Activated CD8-positive, alpha-beta T cell treated with anti-CD3 and anti-CD28 coated beads, Interleukin-2, amount 10 ng/mL, durations not matched to agents 7 days and 5 days (primary cell): ENCODE data around the gene SELENOI. TPM values are rescaled to one million over a fixed set of nuclear protein-coding genes. Genes with fewer than 3 reads are reported as not detected.
A peak's percentile ranks its signal among the peaks of the same experiment; 100 is the strongest.
"Not testable (repeated sequence)": the region's sequence is repeated elsewhere in the genome, so short reads cannot be mapped to it uniquely, and the experiment has no call there.

ENCODE experiments used
- ATAC-seq: fragments of 150-1000 bp; cut with Tn5 transposase; one replicate; pipeline ENCODE4 v1.10.0; 2021; ENCODE audit warnings: moderate library complexity
- CTCF ChIA-PET: fragments of 350-600 bp; sonication (Branson Sonifier 250); formaldehyde crosslinking; loops from one replicate; lab custom pipeline; 2021; ENCODE audit warnings: antibody characterized with exemption; lab: Charles Lee
- POLR2A ChIA-PET: fragments of 350-600 bp; sonication (Branson Sonifier 250); formaldehyde crosslinking; loops from one replicate; lab custom pipeline; 2021; ENCODE audit warnings: antibody characterized with exemption; lab: Charles Lee
- DNase-seq: peaks from one replicate; pipeline ENCODE4 v3.0.0-alpha.2; 2020
- H3K27ac Mint-ChIP-seq: one replicate; pipeline ENCODE4 v1.8.0; 2021; ENCODE audit warnings: mild to moderate bottlenecking, mixed read lengths
- H3K27me3 Mint-ChIP-seq: one replicate; pipeline ENCODE4 v1.8.0; 2021; ENCODE audit warnings: low read depth, mixed read lengths
- H3K36me3 Mint-ChIP-seq: one replicate; pipeline ENCODE4 v1.8.0; 2021; ENCODE audit warnings: low read depth, mixed read lengths
- H3K4me1 Mint-ChIP-seq: one replicate; pipeline ENCODE4 v1.8.0; 2021; ENCODE audit warnings: low read depth, mixed read lengths
- H3K4me3 Mint-ChIP-seq: one replicate; pipeline ENCODE4 v1.8.0; 2021; ENCODE audit warnings: mild to moderate bottlenecking, mixed read lengths
- H3K9me3 Mint-ChIP-seq: one replicate; pipeline ENCODE4 v1.8.0; 2022; ENCODE audit warnings: mixed read lengths; ENCODE audit not compliant: insufficient read depth
- total RNA-seq, 2 experiments: library from RNA; stranded (reverse); gene quantifications; one replicate each; pipeline ENCODE4 v1.2.3, GENCODE V29; 2021

The SELENOI gene
- total RNA-seq, 2 experiments from 2014 or later, result 36.8 to 37.6 TPM

DNA sequence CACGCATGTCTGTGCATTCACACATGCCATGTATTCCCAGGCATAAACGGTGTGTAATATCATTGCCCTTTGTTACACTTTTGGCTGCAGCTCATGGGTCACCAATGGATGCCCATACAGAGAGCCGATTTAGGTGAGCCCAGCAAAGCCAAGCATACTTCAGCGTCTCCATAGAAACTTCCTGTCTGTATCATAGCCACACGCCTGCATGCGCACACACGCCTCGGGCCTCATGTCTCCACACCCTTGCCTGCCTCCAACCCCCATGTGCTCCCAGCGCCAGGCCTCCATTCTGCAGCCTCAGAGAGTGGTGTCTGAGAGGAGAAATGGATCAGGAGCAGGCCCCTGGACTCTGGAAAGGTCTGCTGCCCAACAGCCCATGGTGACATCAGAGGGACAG lies 33.5 kb upstream of the SELENOI start:
- no peaks in the 10 kb centered on the region for H3K36me3 Mint-ChIP-seq

DNA sequence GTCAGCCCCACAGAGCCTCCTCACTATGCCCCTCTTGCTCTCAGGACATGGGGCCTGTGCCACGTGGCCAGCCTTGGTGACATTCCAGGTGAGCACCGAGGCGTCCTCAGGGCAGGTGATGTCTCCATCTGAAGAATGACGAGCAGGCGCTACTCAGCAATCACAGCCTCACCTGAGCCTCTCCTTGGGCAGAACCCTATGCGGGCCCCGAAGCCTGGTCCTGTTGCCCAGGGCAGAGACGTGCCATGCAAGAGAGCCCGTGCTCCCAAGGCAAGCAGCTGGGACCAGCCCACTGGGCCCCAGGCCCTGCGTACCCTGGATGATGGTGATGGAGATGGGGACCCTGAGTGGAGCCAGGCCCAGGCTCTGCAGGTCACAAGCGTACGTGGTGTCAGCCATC lies 32.5 kb upstream of the SELENOI start:
- ATAC-seq, result no peak
- H3K4me3 Mint-ChIP-seq, result no peak overlapping the region
- POLR2A ChIA-PET, result interaction anchor here (1.1 kb wide), 1 partner anchor 13 kb away, joined by 3 read pairs; no protein-coding TSS in a partner anchor
- no peak for DNase-seq
- no peaks in the 10 kb centered on the region for H3K9me3 Mint-ChIP-seq
- no peaks in the 10 kb centered on the region for H3K27me3 Mint-ChIP-seq
- CTCF ChIA-PET, result interaction anchor here (0.5 kb wide), 1 partner anchor 142 kb away, joined by 3 read pairs; no protein-coding TSS in a partner anchor
- H3K4me1 Mint-ChIP-seq, result no peaks in the 10 kb centered on the region
- no peak overlapping the region for H3K27ac Mint-ChIP-seq
- H3K36me3 Mint-ChIP-seq, result no peaks in the 10 kb centered on the region

More for the DNA sequence above, 33.5 kb upstream of the SELENOI start:
- Mint-ChIP-seq H3K4me1 (no peaks in the 10 kb centered on the region), H3K27me3 (no peaks in the 10 kb centered on the region), H3K27ac (no peak overlapping the region), H3K9me3 (no peaks in the 10 kb centered on the region), H3K4me3 (no peak overlapping the region)
- ATAC-seq (no peak), DNase-seq (no peak)
- POLR2A ChIA-PET, result no interaction called here
- CTCF ChIA-PET, result no interaction called here

DNA sequence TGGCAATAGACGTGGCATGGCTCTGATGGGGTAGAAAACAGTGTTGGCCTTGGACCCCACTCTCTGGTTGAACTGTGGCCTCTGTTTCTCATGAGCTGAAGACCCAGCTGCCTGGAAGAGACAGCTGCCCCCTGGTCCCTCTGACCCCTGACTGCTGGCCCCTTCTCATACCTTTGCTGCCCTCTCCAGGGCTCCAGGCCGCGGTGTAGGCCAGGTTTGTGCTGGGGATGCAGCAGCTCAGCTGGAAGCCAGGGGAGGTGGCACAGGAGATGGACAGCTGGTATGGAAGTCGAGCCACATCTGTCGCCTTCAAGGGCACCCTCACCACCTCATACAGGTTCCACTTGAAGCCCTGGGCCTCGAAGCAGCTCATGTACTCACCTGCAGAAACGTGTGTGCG lies 31.7 kb upstream of the SELENOI start:
- no peak for ATAC-seq
- no peaks in the 10 kb centered on the region for H3K9me3 Mint-ChIP-seq
- H3K27ac Mint-ChIP-seq, result no peak overlapping the region
- H3K36me3 Mint-ChIP-seq, result no peaks in the 10 kb centered on the region
- ChIA-PET CTCF (no interaction called here), POLR2A (no interaction called here)
- no peaks in the 10 kb centered on the region for H3K4me1 Mint-ChIP-seq
- no peaks in the 10 kb centered on the region for H3K27me3 Mint-ChIP-seq
- no peak for DNase-seq
- H3K4me3 Mint-ChIP-seq, result no peak overlapping the region

DNA sequence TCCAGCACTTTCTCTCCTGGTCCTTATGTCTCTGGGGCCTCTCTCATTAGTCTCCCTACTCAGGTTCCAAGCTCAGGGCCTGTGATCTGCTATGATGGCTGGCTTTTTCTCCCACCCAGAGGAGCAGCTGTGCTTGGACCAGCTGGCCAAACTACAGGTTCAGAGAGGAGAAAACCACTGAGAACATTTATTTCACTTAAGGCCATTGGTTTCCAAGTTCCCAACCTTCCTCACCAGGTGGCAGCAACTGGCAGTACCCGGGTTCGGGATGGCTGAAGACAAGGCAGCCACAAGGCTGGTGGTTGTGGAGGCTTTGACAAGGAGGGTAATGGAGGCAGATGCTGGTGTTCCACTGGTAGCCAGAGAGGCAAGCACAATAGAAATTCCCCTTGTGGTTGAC lies 29.9 kb upstream of the SELENOI start:
- CTCF ChIA-PET, result no interaction called here
- Mint-ChIP-seq H3K36me3 (no peaks in the 10 kb centered on the region), H3K27ac (no peak overlapping the region), H3K9me3 (no peaks in the 10 kb centered on the region), H3K4me3 (no peak overlapping the region), H3K4me1 (peaks cover 2% of the 10 kb centered on the region), H3K27me3 (no peaks in the 10 kb centered on the region)
- POLR2A ChIA-PET, result interaction anchor here (1.4 kb wide), 1 partner anchor 30 kb away, joined by 4 read pairs; the partner anchor contains the start of genes ADGRF3 and SELENOI
- ATAC-seq, result peak; percentile 40
- DNase-seq, result no peak

DNA sequence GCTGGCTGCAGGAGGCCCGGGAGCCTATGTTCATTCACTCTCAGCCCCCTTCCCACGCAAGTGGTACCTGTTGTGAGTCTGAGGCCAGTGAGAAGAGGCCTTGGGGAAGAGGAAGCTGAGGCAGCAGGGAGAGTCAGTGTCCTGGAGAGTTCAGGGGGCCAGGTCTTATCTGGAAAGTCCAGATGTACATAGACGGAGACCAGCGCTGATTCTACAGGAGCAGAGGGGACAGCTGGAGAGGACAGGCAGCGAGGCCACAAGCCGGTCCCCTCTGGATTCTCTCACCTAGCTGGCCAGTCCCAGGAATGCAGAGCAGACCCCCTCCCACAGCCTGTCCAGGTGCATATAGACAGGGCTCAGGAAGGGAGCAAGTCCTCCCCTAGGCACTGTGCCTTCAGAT lies 29.1 kb upstream of the SELENOI start:
- H3K36me3 Mint-ChIP-seq, result no peaks in the 10 kb centered on the region
- POLR2A ChIA-PET, result no interaction called here
- H3K4me1 Mint-ChIP-seq, result peaks cover 2% of the 10 kb centered on the region
- DNase-seq (no peak), ATAC-seq (no peak)
- CTCF ChIA-PET, result no interaction called here
- no peaks in the 10 kb centered on the region for H3K9me3 Mint-ChIP-seq
- no peak overlapping the region for H3K4me3 Mint-ChIP-seq
- no peaks in the 10 kb centered on the region for H3K27me3 Mint-ChIP-seq
- no peak overlapping the region for H3K27ac Mint-ChIP-seq

DNA sequence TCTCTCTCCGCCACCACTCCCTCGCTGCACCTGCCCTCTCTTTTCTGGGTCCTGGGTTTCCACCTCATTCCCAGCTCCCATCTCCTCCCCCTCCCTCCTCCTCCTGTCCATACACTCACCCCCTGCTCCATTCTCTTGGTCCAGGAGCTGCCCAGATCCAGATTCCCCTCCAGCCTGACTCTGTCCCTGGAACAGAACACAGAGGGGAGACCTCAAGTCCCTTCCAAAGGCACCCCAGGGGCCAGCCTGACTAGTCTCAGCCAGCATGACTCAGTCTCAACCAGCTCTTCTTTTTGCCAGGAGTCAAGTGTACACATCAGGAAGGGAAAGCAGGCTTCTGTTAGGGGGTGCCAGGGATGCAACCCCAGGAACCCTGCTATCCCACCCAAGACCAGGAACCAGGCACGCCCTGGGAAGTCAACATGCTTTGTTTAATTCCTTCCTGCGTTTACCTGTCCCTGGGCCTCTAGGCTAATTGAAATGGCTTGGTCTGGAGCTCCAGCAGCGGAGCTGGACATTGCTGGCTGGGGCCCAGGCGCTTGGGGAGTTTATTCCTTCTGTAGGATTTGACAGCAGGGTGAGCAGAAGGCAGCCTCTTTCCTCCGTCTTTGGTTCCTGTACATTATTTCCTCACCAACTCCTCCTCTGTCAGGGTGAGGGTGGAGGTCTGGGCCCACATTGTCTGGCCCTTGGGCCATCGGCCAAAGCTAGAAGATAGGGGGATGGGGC lies 28.4 kb upstream of the SELENOI start:
- ATAC-seq (no peak), DNase-seq (no peak)
- no peak overlapping the region for H3K4me3 Mint-ChIP-seq
- CTCF ChIA-PET, result interaction anchor here (1.0 kb wide), 1 partner anchor 12 kb away, joined by 3 read pairs; no protein-coding TSS in a partner anchor
- H3K4me1 Mint-ChIP-seq, result peaks cover 2% of the 10 kb centered on the region
- H3K9me3 Mint-ChIP-seq, result no peaks in the 10 kb centered on the region
- H3K36me3 Mint-ChIP-seq, result no peaks in the 10 kb centered on the region
- no peak overlapping the region for H3K27ac Mint-ChIP-seq
- H3K27me3 Mint-ChIP-seq, result no peaks in the 10 kb centered on the region
- POLR2A ChIA-PET, result interaction anchor here (1.2 kb wide), 1 partner anchor 12 kb away, joined by 3 read pairs; no protein-coding TSS in a partner anchor

DNA sequence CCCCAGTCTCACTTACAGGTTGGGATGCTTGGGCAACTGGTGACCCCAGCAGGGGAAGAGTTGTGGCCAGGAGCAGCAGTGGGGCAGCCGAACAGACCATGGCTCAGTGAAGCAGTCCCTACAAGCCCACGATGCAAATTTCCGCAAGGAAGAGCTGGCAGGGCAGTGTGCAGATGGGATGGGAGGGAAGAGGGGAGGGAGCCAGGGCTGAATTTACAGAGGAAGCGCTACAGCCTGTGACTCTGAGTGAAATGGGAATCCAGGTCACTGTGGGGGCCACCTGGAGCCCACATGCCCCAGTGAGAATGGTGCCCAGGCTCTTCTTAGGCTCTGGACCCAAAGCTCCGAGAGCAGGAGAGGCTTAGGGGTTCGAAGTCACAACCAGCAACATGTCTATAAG lies 27.0 kb upstream of the SELENOI start:
- ChIA-PET CTCF (no interaction called here), POLR2A (interaction anchor here (0.6 to 1.2 kb wide), 2 partner anchors 13 to 110 kb away, joined by 3 read pairs; no protein-coding TSS in a partner anchor)
- no peak for ATAC-seq
- Mint-ChIP-seq H3K27me3 (no peaks in the 10 kb centered on the region), H3K36me3 (no peaks in the 10 kb centered on the region), H3K9me3 (no peaks in the 10 kb centered on the region), H3K4me3 (no peak overlapping the region), H3K27ac (no peak overlapping the region), H3K4me1 (peaks cover 2% of the 10 kb centered on the region)
- DNase-seq, result no peak

DNA sequence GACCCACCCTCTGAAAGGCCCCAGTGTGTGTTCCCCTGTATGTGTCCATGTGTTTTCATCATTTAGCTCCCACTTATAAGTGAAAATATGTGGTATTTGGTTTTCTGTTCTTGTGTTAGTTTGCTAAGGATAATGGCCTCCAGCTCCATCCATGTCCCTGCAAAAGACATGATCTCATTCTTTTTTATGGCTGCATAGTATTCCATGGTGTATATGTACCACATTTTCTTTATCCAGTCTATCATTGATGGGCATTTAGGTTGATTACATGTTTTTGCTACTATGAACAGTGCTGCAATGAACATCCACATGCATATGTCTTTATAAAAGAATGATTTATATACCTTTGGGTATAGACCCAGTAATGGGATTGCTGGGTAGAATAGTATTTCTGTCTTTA lies 21.5 kb upstream of the SELENOI start:
- H3K4me3 Mint-ChIP-seq, H3K36me3 Mint-ChIP-seq, CTCF ChIA-PET, ATAC-seq, H3K27ac Mint-ChIP-seq, H3K9me3 Mint-ChIP-seq, H3K27me3 Mint-ChIP-seq, DNase-seq, POLR2A ChIA-PET: not testable (repeated sequence)
- H3K4me1 Mint-ChIP-seq, result peaks cover 23% of the 10 kb centered on the region

DNA sequence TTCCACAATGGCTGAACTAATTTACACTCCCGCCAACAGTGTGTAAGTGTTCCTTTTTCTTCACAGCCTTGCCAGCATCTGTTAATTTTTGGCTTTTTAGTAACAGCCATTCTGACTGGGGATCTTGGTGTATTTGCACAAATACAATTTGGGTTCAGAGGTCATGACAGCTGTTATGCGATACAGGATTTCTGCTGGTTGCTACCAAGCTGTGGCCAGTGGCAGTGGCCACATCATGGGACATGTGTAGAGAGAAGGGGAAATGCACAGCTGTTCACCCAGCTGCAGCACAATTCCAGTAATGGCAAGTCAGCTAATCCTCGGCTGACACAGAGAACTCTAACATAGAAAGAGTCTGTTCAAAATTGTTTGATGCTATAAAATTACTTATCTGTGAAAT lies 21.0 kb upstream of the SELENOI start:
- Mint-ChIP-seq H3K9me3 (no peaks in the 10 kb centered on the region), H3K36me3 (no peaks in the 10 kb centered on the region), H3K27ac (no peak overlapping the region), H3K4me3 (no peak overlapping the region), H3K4me1 (peaks cover 25% of the 10 kb centered on the region), H3K27me3 (no peaks in the 10 kb centered on the region)
- ChIA-PET POLR2A (no interaction called here), CTCF (interaction anchor here (1.0 to 1.3 kb wide), 2 partner anchors 78 to 79 kb away, joined by 3 read pairs; partner anchors contain the start of gene HADHB)
- DNase-seq, result no peak
- no peak for ATAC-seq

DNA sequence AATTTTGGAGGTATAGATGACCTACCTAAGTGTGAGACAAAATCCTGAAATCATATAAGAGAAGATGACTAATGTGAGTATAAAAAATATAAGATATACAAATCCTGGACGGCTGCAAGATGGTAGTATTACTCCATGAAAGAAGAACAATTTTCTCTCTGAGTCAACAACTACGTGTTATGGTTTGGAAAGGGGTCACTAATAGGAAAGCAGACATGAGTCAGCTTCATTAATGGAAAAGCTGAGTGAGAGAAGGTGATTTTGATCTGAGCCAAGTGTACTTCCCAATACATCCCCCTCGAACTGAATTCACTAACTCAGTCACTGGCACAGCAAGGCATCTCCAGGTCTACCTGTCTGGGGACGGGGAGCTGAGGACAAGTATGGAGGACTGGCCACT lies 20.1 kb upstream of the SELENOI start:
- no peaks in the 10 kb centered on the region for H3K9me3 Mint-ChIP-seq
- no peak overlapping the region for H3K27ac Mint-ChIP-seq
- ChIA-PET POLR2A (interaction anchor here (0.9 kb wide), 1 partner anchor 25 kb away, joined by 3 read pairs; no protein-coding TSS in a partner anchor), CTCF (interaction anchor here (0.8 to 1.3 kb wide), 5 partner anchors 11 to 238 kb away, joined by 3 read pairs; partner anchors contain the start of gene HADHB)
- H3K4me1 Mint-ChIP-seq, result peaks cover 34% of the 10 kb centered on the region
- no peaks in the 10 kb centered on the region for H3K36me3 Mint-ChIP-seq
- no peaks in the 10 kb centered on the region for H3K27me3 Mint-ChIP-seq
- H3K4me3 Mint-ChIP-seq, result no peak overlapping the region
- no peak for ATAC-seq
- no peak for DNase-seq

DNA sequence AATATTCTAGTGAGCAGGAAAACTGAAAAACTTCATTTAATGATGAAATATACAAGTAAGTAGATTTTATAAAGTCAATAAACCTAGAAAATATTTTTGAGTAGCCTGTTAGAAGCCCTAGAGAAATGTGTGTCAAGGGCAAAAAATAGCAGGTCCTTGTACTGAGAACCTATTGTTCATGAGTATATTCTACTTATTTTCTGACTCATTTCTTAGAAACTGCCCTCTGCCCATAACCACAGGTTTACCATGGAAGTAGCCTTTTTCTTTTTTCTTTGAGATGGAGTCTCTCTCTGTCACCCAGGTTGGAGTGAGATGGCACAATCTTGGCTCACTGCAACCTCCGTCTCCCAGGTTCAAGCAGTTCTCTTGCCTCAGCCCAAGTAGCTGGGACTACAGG lies 19.4 kb upstream of the SELENOI start:
- H3K27me3 Mint-ChIP-seq, result no peaks in the 10 kb centered on the region
- no peaks in the 10 kb centered on the region for H3K36me3 Mint-ChIP-seq
- H3K4me3 Mint-ChIP-seq, result no peak overlapping the region
- ChIA-PET POLR2A (interaction anchor here (0.9 to 2.3 kb wide), 2 partner anchors 26 to 82 kb away, joined by 3 to 12 read pairs; partner anchors contain the start of genes HADHA and HADHB), CTCF (interaction anchor here (0.7 to 1.3 kb wide), 4 partner anchors 11 to 141 kb away, joined by 3 read pairs; no protein-coding TSS in a partner anchor)
- DNase-seq, result no peak
- no peak for ATAC-seq
- no peak overlapping the region for H3K27ac Mint-ChIP-seq
- H3K9me3 Mint-ChIP-seq, result no peaks in the 10 kb centered on the region
- H3K4me1 Mint-ChIP-seq, result peaks cover 34% of the 10 kb centered on the region
